Natural killer cell (primary cell): ENCODE results near the gene SLC35C1. TPM values are rescaled to one million over a fixed set of nuclear protein-coding genes. Genes with fewer than 3 reads are reported as not detected.

Source experiments
- ATAC-seq, 3 donors: fragments of 150-1000 bp in 2 of 3; fragments of 200-7000 bp in 1 of 3; cut with Tn5 transposase; 1 replicate in 1 of 3; 2 replicates in 2 of 3; pipeline ENCODE4 v1.10.0; 2021; ENCODE audit warnings: mild to moderate bottlenecking in 2 of 3, moderate library complexity in 2 of 3
- DNase-seq, 2 donors: peaks; one replicate each; pipeline versions ENCODE4 v3.0.0 to v3.0.0-alpha.2; 2013 to 2021; ENCODE audit warnings: mixed read lengths in 1 of 2
- H3K27ac ChIP-seq: one replicate; pipeline ENCODE4 v1.5.1; 2013; ENCODE audit warnings: mild to moderate bottlenecking, low read length
- H3K27me3 ChIP-seq: one replicate; pipeline ENCODE4 v1.6.1; 2013; ENCODE audit warnings: low read length; ENCODE audit not compliant: control insufficient read depth, insufficient read depth
- H3K36me3 ChIP-seq: one replicate; pipeline ENCODE4 v1.6.1; 2013; ENCODE audit warnings: low read length; ENCODE audit not compliant: control insufficient read depth, insufficient read depth
- H3K4me1 ChIP-seq: one replicate; pipeline ENCODE4 v1.6.1; 2013; ENCODE audit warnings: low read length; ENCODE audit not compliant: control insufficient read depth, insufficient read depth
- H3K4me3 ChIP-seq: one replicate; pipeline ENCODE4 v1.5.1; 2013; ENCODE audit warnings: low read length
- H3K9me3 ChIP-seq: one replicate; pipeline ENCODE4 v1.6.1; 2013; ENCODE audit warnings: low read length; ENCODE audit not compliant: control insufficient read depth, insufficient read depth
- H3K27ac Mint-ChIP-seq, 2 donors: one replicate each; pipeline ENCODE4 v1.8.0; 2022; ENCODE audit warnings: mild to moderate bottlenecking in 2 of 2, mixed read lengths in 2 of 2, moderate library complexity in 1 of 2
- H3K27me3 Mint-ChIP-seq, 2 donors: one replicate each; pipeline ENCODE4 v1.8.0; 2022; ENCODE audit warnings: low read depth in 2 of 2, mixed read lengths in 2 of 2
- H3K36me3 Mint-ChIP-seq: one replicate; pipeline ENCODE4 v1.8.0; 2022; ENCODE audit warnings: mixed read lengths
- H3K4me1 Mint-ChIP-seq, 2 donors: one replicate each; pipeline ENCODE4 v1.8.0; 2022; ENCODE audit warnings: mixed read lengths in 2 of 2
- H3K4me3 Mint-ChIP-seq: one replicate; pipeline ENCODE4 v1.8.0; 2022; ENCODE audit warnings: mild to moderate bottlenecking, moderate library complexity, mixed read lengths
- H3K9me3 Mint-ChIP-seq, 2 donors: one replicate each; pipeline ENCODE4 v1.8.0; 2022; ENCODE audit warnings: mixed read lengths in 2 of 2
- CTCF ChIP-seq: fragments of 200-600 bp; IDR thresholded peaks from one replicate; pipeline ENCODE4 v1.8.0; 2022; ENCODE audit warnings: antibody characterized with exemption
- WGBS: methylation state at CpG from one replicate; pipeline ENCODE4 v1.1.7; 2013; ENCODE audit warnings: missing lambda C conversion rate; ENCODE audit not compliant: insufficient coverage; 5-methylcytosine and 5-hydroxymethylcytosine counted together
- intact Hi-C: fragments of 100-400 bp; cut with micrococcal nuclease; formaldehyde crosslinking; loops from one replicate; pipeline ENCODE4 v1.14.2; 2022
- total RNA-seq, 4 donors: library from RNA; stranded (reverse); fragments of 120-200 nt in 1 of 4; gene quantifications; one replicate each; pipeline versions ENCODE4 v1.2.3 to v1.2.4, GENCODE V29; 2013 to 2022

The SLC35C1 gene
- total RNA-seq, 3 donors from 2014 or later (not counting 1 experiment from before 2014, with no cell fraction given): 7.1 to 11.9 (median 9.5) TPM

DNA sequence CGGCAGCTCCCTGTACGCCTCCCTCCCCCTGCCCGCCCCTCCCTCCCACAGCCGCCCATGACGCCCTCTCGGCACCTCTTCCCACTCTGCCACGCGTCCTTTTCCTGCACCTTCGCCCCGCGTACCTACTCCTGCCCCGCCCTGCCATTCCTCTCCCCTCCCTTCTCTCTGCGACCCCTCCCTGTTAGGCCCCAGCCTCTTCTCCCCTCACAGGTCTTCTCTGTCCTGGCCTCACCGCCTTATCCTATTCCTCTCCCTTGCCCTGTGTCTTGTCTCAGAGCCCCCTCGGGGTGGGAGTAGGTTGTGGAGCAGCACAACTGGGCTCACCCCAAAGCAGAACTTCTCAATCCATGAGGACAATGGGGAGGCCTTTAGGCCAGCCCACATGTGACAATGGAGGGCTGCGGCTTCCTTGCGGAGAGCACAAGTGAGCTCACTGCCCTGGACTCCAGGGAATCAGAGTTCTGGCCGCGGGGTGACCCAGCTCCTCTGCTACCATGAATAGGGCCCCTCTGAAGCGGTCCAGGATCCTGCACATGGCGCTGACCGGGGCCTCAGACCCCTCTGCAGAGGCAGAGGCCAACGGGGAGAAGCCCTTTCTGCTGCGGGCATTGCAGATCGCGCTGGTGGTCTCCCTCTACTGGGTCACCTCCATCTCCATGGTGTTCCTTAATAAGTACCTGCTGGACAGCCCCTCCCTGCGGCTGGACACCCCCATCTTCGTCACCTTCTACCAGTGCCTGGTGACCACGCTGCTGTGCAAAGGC lies 539 bp downstream of the SLC35C1 start:
- Histone ChIP-seq H3K4me1 (peaks cover 38% of the 10 kb centered on the region), H3K27ac (peak overlapping the region; percentile 86), H3K9me3 (no peaks in the 10 kb centered on the region), H3K4me3 (peak overlapping the region; percentile 99), H3K36me3 (peaks cover 6% of the 10 kb centered on the region), H3K27me3 (no peaks in the 10 kb centered on the region)
- intact Hi-C loops: loop anchor here (1.0 kb wide), 1 partner anchor 42 kb away; the partner anchor contains the start of gene CRY2
- no peak for DNase-seq
- Mint-ChIP-seq H3K4me3 (peak overlapping the region; percentile 94), H3K4me1 (peaks cover 40 to 57% of the 10 kb centered on the region in 2 donors), H3K27ac (peak overlapping the region; percentile 74 to 94), H3K9me3 (no peaks in the 10 kb centered on the region), H3K36me3 (no peaks in the 10 kb centered on the region), H3K27me3 (no peaks in the 10 kb centered on the region)
- TF ChIP-seq CTCF: no peak
- 28% methylated on average over 29 of the region's 29 CpGs for WGBS
- ATAC-seq: peak; percentile 42 to 55 (median 54)

DNA sequence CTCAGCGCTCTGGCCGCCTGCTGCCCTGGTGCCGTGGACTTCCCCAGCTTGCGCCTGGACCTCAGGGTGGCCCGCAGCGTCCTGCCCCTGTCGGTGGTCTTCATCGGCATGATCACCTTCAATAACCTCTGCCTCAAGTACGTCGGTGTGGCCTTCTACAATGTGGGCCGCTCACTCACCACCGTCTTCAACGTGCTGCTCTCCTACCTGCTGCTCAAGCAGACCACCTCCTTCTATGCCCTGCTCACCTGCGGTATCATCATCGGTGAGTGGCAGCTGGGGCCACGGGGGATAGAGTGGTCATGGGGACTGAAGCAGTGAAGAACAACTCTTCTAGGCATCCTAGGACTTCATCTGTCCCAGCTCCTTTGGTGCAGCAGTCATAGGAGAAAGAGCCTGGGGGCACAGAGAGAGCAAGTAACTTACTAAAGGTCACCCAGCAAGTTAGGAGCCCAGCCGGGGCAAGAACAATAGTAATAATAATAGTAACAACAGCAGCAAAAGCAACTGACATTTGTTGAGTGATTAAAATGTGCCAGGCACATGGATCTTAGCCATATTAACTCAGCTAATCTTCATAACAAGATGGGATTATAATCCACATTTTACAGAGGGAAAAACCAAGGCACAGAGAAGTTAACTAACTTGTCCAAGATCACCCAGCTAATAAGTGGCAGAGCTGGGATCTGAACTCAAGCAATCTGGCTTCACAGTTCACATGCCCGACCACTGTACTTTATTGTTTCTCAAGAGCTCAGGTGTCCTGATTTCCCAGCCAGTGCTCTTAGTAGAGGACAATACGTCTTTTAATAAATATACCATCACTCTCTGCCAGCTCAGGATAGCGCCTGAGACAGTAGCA lies 1.4 kb downstream of the SLC35C1 start:
- Mint-ChIP-seq H3K4me1 (peaks cover 40 to 57% of the 10 kb centered on the region in 2 donors), H3K36me3 (no peaks in the 10 kb centered on the region), H3K27me3 (no peaks in the 10 kb centered on the region), H3K4me3 (peak overlapping the region; percentile 94), H3K27ac (peak overlapping the region; percentile 74 to 94), H3K9me3 (no peaks in the 10 kb centered on the region)
- no peaks in the 10 kb centered on the region for H3K9me3 ChIP-seq
- no peaks in the 10 kb centered on the region for H3K27me3 ChIP-seq
- peaks cover 14% of the 10 kb centered on the region for H3K36me3 ChIP-seq
- WGBS: 93% methylated on average over 18 of the region's 20 CpGs
- H3K4me3 ChIP-seq: no peak overlapping the region
- TF ChIP-seq CTCF: no peak
- ATAC-seq: no peak
- no peak for DNase-seq
- peaks cover 38% of the 10 kb centered on the region for H3K4me1 ChIP-seq
- intact Hi-C loops: no loop called here
- no peak overlapping the region for H3K27ac ChIP-seq

DNA sequence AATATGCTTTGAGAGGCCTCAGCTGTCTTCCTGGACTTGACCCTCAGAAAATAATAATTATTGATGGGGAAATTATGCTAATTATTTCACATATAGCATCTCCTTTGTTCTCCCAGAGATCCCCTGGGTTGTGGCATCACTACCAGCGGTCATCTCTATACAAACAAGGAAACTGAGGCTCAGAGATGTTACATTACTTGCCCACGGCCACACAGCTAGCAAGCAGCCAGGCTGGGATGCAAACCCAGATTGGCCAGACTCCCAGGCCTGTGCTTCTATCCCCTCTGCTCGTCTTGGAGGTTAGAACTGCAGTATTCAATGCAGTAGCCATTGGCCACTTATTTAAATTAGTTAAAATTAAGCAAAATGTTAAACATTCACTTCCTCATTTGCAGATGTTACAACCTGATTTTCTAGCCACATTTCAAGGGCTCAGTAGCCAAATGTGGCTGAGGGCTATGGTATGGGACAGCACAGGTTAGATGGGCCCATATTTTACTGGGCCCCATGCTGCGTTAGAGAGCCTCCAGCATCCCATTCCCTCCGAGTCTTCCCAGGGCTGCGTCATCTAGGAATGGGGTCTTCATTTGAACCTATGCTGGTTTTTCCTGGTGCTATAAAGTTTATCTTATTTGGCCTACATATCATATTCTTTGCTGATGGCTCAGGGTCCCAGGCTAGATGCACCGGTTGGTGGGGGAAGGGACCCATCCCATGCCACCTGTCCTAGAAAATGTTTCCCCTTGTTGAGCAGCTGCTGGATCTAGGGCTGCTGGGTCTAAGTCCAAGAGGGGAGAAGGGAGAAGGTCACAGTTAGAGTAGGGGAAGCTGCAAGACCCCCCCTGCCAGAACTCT lies 2.2 kb downstream of the SLC35C1 start:
- H3K4me1 ChIP-seq: peaks cover 38% of the 10 kb centered on the region
- no peak overlapping the region for H3K27ac ChIP-seq
- H3K4me3 Mint-ChIP-seq: peak overlapping the region; percentile 94
- no peak for TF ChIP-seq CTCF
- no peaks in the 10 kb centered on the region for H3K27me3 Mint-ChIP-seq
- H3K4me3 ChIP-seq: no peak overlapping the region
- H3K27me3 ChIP-seq: no peaks in the 10 kb centered on the region
- no peaks in the 10 kb centered on the region for H3K36me3 Mint-ChIP-seq
- intact Hi-C loops: no loop called here
- H3K9me3 ChIP-seq: no peaks in the 10 kb centered on the region
- H3K4me1 Mint-ChIP-seq: peaks cover 40 to 57% of the 10 kb centered on the region in 2 donors
- no peak for ATAC-seq
- H3K9me3 Mint-ChIP-seq: no peaks in the 10 kb centered on the region
- no peak for DNase-seq
- peaks cover 21% of the 10 kb centered on the region for H3K36me3 ChIP-seq
- peak overlapping the region in 1 of 2 donors; percentile 49 for H3K27ac Mint-ChIP-seq
- 89% methylated on average over 7 of the region's 7 CpGs for WGBS
